GM21515 (cell line): ENCODE data around the gene BRD1.

Experiments
- ATAC-seq: cut with Tn5 transposase; IDR thresholded peaks from one replicate; pipeline ENCODE4 v1.9.1; 2021; ENCODE audit not compliant: unreplicated experiment

Gene BRD1

GRCh38 chr22:49754696-49755630 is 72.7 kb downstream of the BRD1 start:
- ATAC-seq = no peak

- ATAC-seq = no peak
These were observed 73.5 kb downstream of the BRD1 start for GRCh38 chr22:49753961-49754695.

- ATAC-seq = no peak
These were observed 74.3 kb downstream of the BRD1 start for GRCh38 chr22:49753276-49753890.

GRCh38 chr22:49752598-49753091 is 75.0 kb downstream of the BRD1 start:
- ATAC-seq = no peak

GRCh38 chr22:49751966-49752597 is 75.6 kb downstream of the BRD1 start:
- ATAC-seq = no peak

GRCh38 chr22:49751318-49751965 is 76.2 kb downstream of the BRD1 start:
- no peak for ATAC-seq

GRCh38 chr22:49749885-49750510 is 77.7 kb downstream of the BRD1 start:
- ATAC-seq = no peak

- no peak for ATAC-seq
These were observed 78.4 kb downstream of the BRD1 start for GRCh38 chr22:49749227-49749626.

GRCh38 chr22:49748514-49748913 is 79.2 kb downstream of the BRD1 start:
- ATAC-seq = no peak

- no peak for ATAC-seq
These were observed 80.0 kb downstream of the BRD1 start for GRCh38 chr22:49747716-49748115.

GRCh38 chr22:49747130-49747529 is 80.5 kb downstream of the BRD1 start:
- ATAC-seq = no peak

- no peak for ATAC-seq
These were observed 81.6 kb downstream of the BRD1 start for GRCh38 chr22:49746065-49746464.

- ATAC-seq = no peak
These were observed 87.4 kb downstream of the BRD1 start for GRCh38 chr22:49740242-49740641.

- ATAC-seq = no peak
These were observed 88.5 kb downstream of the BRD1 start for GRCh38 chr22:49739138-49739537.

GRCh38 chr22:49738566-49738965 is 89.1 kb downstream of the BRD1 start:
- no peak for ATAC-seq

GRCh38 chr22:49738006-49738405 is 89.7 kb downstream of the BRD1 start:
- no peak for ATAC-seq

GRCh38 chr22:49737101-49737551 is 90.5 kb downstream of the BRD1 start:
- no peak for ATAC-seq

- no peak for ATAC-seq
These were observed 91.1 kb downstream of the BRD1 start for GRCh38 chr22:49736538-49736937.

GRCh38 chr22:49735901-49736421 is 91.7 kb downstream of the BRD1 start:
- ATAC-seq = no peak

- ATAC-seq = no peak
These were observed 92.2 kb downstream of the BRD1 start for GRCh38 chr22:49735411-49735900.
